Stomach smooth muscle (tissue), 2 donors: Measurements from ENCODE around the gene ARHGEF2.

Experiments
- H3K27ac ChIP-seq: one replicate; pipeline ENCODE4 v1.7.0; 2013; ENCODE audit warnings: mild to moderate bottlenecking, low read length, inconsistent platforms
- H3K27me3 ChIP-seq, 2 donors: one replicate each; pipeline ENCODE4 v1.7.0; 2013; ENCODE audit warnings: low read length in 2 of 2; ENCODE audit not compliant: insufficient read depth in 2 of 2, control insufficient read depth in 1 of 2
- H3K36me3 ChIP-seq, 2 donors: one replicate each; pipeline ENCODE4 v1.7.0; 2013; ENCODE audit warnings: low read length in 2 of 2; ENCODE audit not compliant: control insufficient read depth in 2 of 2, insufficient read depth in 2 of 2
- H3K4me1 ChIP-seq: one replicate; pipeline ENCODE4 v1.7.0; 2013; ENCODE audit warnings: low read length; ENCODE audit not compliant: control insufficient read depth, insufficient read depth
- H3K4me3 ChIP-seq, 2 donors: one replicate each; pipeline ENCODE4 v1.7.0; 2013; ENCODE audit warnings: low read length in 2 of 2
- H3K9ac ChIP-seq, 2 donors: one replicate each; pipeline ENCODE4 v1.7.0; 2013; ENCODE audit warnings: low read length in 2 of 2, mild to moderate bottlenecking in 1 of 2
- H3K9me3 ChIP-seq, 2 donors: one replicate each; pipeline ENCODE4 v1.7.0; 2013; ENCODE audit warnings: low read length in 2 of 2; ENCODE audit not compliant: control insufficient read depth in 2 of 2
- donor health status: healthy.
- donor health status: Pancreatic carcinoma.

The ARHGEF2 gene

GRCh38 chr1:155977690-155978324, 540 bp downstream of the ARHGEF2 start:
- Histone ChIP-seq H3K9me3 (no peaks in the 10 kb centered on the region), H3K27me3 (no peaks in the 10 kb centered on the region), H3K4me3 (peak overlapping the region; percentile 85), H3K9ac (peak overlapping the region; percentile 84 to 86), H3K4me1 (peaks cover 84% of the 10 kb centered on the region), H3K36me3 (no peaks in the 10 kb centered on the region), H3K27ac (peak overlapping the region; percentile 88)

GRCh38 chr1:155976913-155977689, 1.2 kb downstream of the ARHGEF2 start:
- peak overlapping the region; percentile 88 for H3K27ac ChIP-seq
- no peaks in the 10 kb centered on the region for H3K36me3 ChIP-seq
- no peaks in the 10 kb centered on the region for H3K9me3 ChIP-seq
- peak overlapping the region; percentile 85 for H3K4me3 ChIP-seq
- peak overlapping the region; percentile 80 to 86 for H3K9ac ChIP-seq
- H3K27me3 ChIP-seq = no peaks in the 10 kb centered on the region
- H3K4me1 ChIP-seq = peaks cover 86% of the 10 kb centered on the region

GRCh38 chr1:155976062-155976912, 2.1 kb downstream of the ARHGEF2 start:
- Histone ChIP-seq H3K4me3 (peak overlapping the region; percentile 85), H3K4me1 (peaks cover 83% of the 10 kb centered on the region), H3K27me3 (no peaks in the 10 kb centered on the region), H3K27ac (peak overlapping the region; percentile 88), H3K9ac (peak overlapping the region; percentile 80 to 86), H3K36me3 (no peaks in the 10 kb centered on the region), H3K9me3 (no peaks in the 10 kb centered on the region)

GRCh38 chr1:155975375-155976061, 2.8 kb downstream of the ARHGEF2 start:
- peak overlapping the region; percentile 88 for H3K27ac ChIP-seq
- peaks cover 82% of the 10 kb centered on the region for H3K4me1 ChIP-seq
- H3K36me3 ChIP-seq = no peaks in the 10 kb centered on the region
- H3K9me3 ChIP-seq = no peaks in the 10 kb centered on the region
- H3K27me3 ChIP-seq = no peaks in the 10 kb centered on the region
- H3K4me3 ChIP-seq = peak overlapping the region; percentile 85
- peak overlapping the region; percentile 80 to 86 for H3K9ac ChIP-seq

- H3K4me1 ChIP-seq = peaks cover 82% of the 10 kb centered on the region
Measured at GRCh38 chr1:155974208-155975115, 3.9 kb downstream of the ARHGEF2 start.

GRCh38 chr1:155973723-155974122, 4.6 kb downstream of the ARHGEF2 start:
- Histone ChIP-seq H3K36me3 (peaks cover 0 to 7% of the 10 kb centered on the region in 2 donors), H3K4me3 (no peak overlapping the region), H3K27ac (no peak overlapping the region), H3K9ac (no peak overlapping the region), H3K9me3 (no peaks in the 10 kb centered on the region), H3K4me1 (peaks cover 82% of the 10 kb centered on the region), H3K27me3 (no peaks in the 10 kb centered on the region)

More at GRCh38 chr1:155974208-155975115, 3.9 kb downstream of the ARHGEF2 start:
- Histone ChIP-seq H3K9ac (peak overlapping the region; percentile 60 to 86), H3K4me3 (peak overlapping the region; percentile 85), H3K36me3 (no peaks in the 10 kb centered on the region), H3K27ac (peak overlapping the region; percentile 88), H3K9me3 (no peaks in the 10 kb centered on the region), H3K27me3 (no peaks in the 10 kb centered on the region)

- H3K27ac ChIP-seq = no peak overlapping the region
- peaks cover 0 to 7% of the 10 kb centered on the region in 2 donors for H3K36me3 ChIP-seq
- H3K9me3 ChIP-seq = no peaks in the 10 kb centered on the region
- no peak overlapping the region for H3K9ac ChIP-seq
- H3K4me3 ChIP-seq = no peak overlapping the region
- H3K27me3 ChIP-seq = no peaks in the 10 kb centered on the region
- H3K4me1 ChIP-seq = peaks cover 88% of the 10 kb centered on the region
Measured at GRCh38 chr1:155971910-155972809, 6.2 kb downstream of the ARHGEF2 start.

GRCh38 chr1:155970531-155971167, 7.7 kb downstream of the ARHGEF2 start:
- Histone ChIP-seq H3K27ac (peak overlapping the region; percentile 46), H3K4me3 (peak overlapping the region in 1 of 2 donors; percentile 30), H3K36me3 (peaks cover 11 to 20% of the 10 kb centered on the region in 2 donors), H3K4me1 (peaks cover 80% of the 10 kb centered on the region), H3K9me3 (no peaks in the 10 kb centered on the region), H3K27me3 (no peaks in the 10 kb centered on the region), H3K9ac (peak overlapping the region in 1 of 2 donors; percentile 9)
